H9 (cell line): Measurements from ENCODE around the gene CALHM1. TPM values are rescaled to one million over a fixed set of nuclear protein-coding genes. Genes with fewer than 3 reads are reported as not detected.

Source experiments
- DNase-seq: peaks from one replicate; pipeline ENCODE4 v3.0.0-alpha.2; 2017
- H2AFZ ChIP-seq: one replicate; pipeline ENCODE4 v1.6.1; 2013; ENCODE audit warnings: mild to moderate bottlenecking, low read length, control low read depth, moderate library complexity
- H2AK5ac ChIP-seq: 2 replicates; pipeline ENCODE4 v1.6.1; 2013; ENCODE audit warnings: low read length, control low read depth, mixed read lengths; ENCODE audit not compliant: insufficient read length
- H2BK120ac ChIP-seq: one replicate; pipeline ENCODE4 v1.6.1; 2013; ENCODE audit warnings: low read depth, mild to moderate bottlenecking, low read length, control low read depth, inconsistent platforms; ENCODE audit not compliant: poor library complexity, severe bottlenecking
- H2BK12ac ChIP-seq: 2 replicates; pipeline ENCODE4 v1.6.1; 2013; ENCODE audit warnings: low read length, control low read depth, mixed read lengths, low read depth; ENCODE audit not compliant: insufficient read length
- H2BK15ac ChIP-seq: 2 replicates; pipeline ENCODE4 v1.6.1; 2013; ENCODE audit warnings: low read depth, low read length, control low read depth
- H2BK20ac ChIP-seq: one replicate; pipeline ENCODE4 v1.6.1; 2013; ENCODE audit warnings: low read depth, mild to moderate bottlenecking, low read length, control low read depth, inconsistent platforms; ENCODE audit not compliant: poor library complexity, severe bottlenecking
- H2BK5ac ChIP-seq: 2 replicates; pipeline ENCODE4 v1.6.1; 2013; ENCODE audit warnings: low read length, control low read depth, mixed read lengths; ENCODE audit not compliant: insufficient read length
- H3K14ac ChIP-seq: 2 replicates; pipeline ENCODE4 v1.6.1; 2013; ENCODE audit warnings: low read length, control low read depth; ENCODE audit not compliant: insufficient read depth
- H3K18ac ChIP-seq: 2 replicates; pipeline ENCODE4 v1.6.1; 2013; ENCODE audit warnings: low read depth, mild to moderate bottlenecking, mixed read lengths, low read length, control low read depth; ENCODE audit not compliant: insufficient read length
- H3K23ac ChIP-seq: 2 replicates; pipeline ENCODE4 v1.6.1; 2013; ENCODE audit warnings: low read length, control low read depth, mixed read lengths, low read depth; ENCODE audit not compliant: insufficient read length
- H3K23me2 ChIP-seq: 2 replicates; pipeline ENCODE4 v1.6.1; 2013; ENCODE audit warnings: low read depth, mild to moderate bottlenecking, mixed read lengths, low read length, control low read depth; ENCODE audit not compliant: insufficient read length, poor library complexity, severe bottlenecking
- H3K27ac ChIP-seq: 2 replicates; pipeline ENCODE4 v1.5.1; 2013; ENCODE audit warnings: low read length, control low read depth, mixed read lengths, low read depth; ENCODE audit not compliant: insufficient read length
- H3K27me3 ChIP-seq: 2 replicates; pipeline ENCODE4 v1.6.1; 2013; ENCODE audit warnings: low read length, control low read depth, inconsistent platforms; ENCODE audit not compliant: insufficient read depth
- H3K4ac ChIP-seq: 2 replicates; pipeline ENCODE4 v1.6.1; 2013; ENCODE audit warnings: low read depth, mild to moderate bottlenecking, control low read depth, inconsistent platforms, low read length, moderate library complexity
- H3K4me1 ChIP-seq: 2 replicates; pipeline ENCODE4 v1.6.1; 2013; ENCODE audit warnings: low read length, control low read depth, inconsistent platforms; ENCODE audit not compliant: insufficient read depth
- H3K4me2 ChIP-seq: 2 replicates; pipeline ENCODE4 v1.6.1; 2013; ENCODE audit warnings: low read length, control low read depth, mixed read lengths; ENCODE audit not compliant: insufficient read length, insufficient read depth
- H3K56ac ChIP-seq: 2 replicates; pipeline ENCODE4 v1.6.1; 2013; ENCODE audit warnings: low read depth, mild to moderate bottlenecking, mixed read lengths, low read length, control low read depth; ENCODE audit not compliant: insufficient read length
- H3K79me1 ChIP-seq: 2 replicates; pipeline ENCODE4 v1.6.1; 2013; ENCODE audit warnings: low read depth, mild to moderate bottlenecking, moderate library complexity, low read length, control low read depth, inconsistent platforms; ENCODE audit not compliant: insufficient read depth, poor library complexity, severe bottlenecking
- H3K79me2 ChIP-seq: 2 replicates; pipeline ENCODE4 v1.6.1; 2013; ENCODE audit warnings: low read length, control low read depth, inconsistent platforms; ENCODE audit not compliant: insufficient read depth
- H3K9ac ChIP-seq: 2 replicates; pipeline ENCODE4 v1.6.1; 2013; ENCODE audit warnings: low read length, control low read depth, mixed read lengths; ENCODE audit not compliant: insufficient read length; ENCODE audit errors: extremely low read depth
- H3K9me3 ChIP-seq: one replicate; pipeline ENCODE4 v1.6.1; 2013; ENCODE audit warnings: low read depth, low read length, inconsistent platforms; ENCODE audit not compliant: control insufficient read depth
- H3T11ph ChIP-seq: one replicate; pipeline ENCODE4 v1.6.1; 2013; ENCODE audit warnings: mild to moderate bottlenecking, low read length, control low read depth, inconsistent platforms
- H4K20me1 ChIP-seq: one replicate; pipeline ENCODE4 v1.6.1; 2013; ENCODE audit not compliant: control insufficient read depth, insufficient read length, insufficient read depth
- H4K5ac ChIP-seq: 2 replicates; pipeline ENCODE4 v1.6.1; 2013; ENCODE audit warnings: low read depth, mild to moderate bottlenecking, mixed read lengths, low read length, control low read depth; ENCODE audit not compliant: insufficient read length
- H4K8ac ChIP-seq: replicated peaks from 2 replicates; pipeline ENCODE4 v1.6.1; 2013; ENCODE audit warnings: low read length, control low read depth, mixed read lengths, low read depth; ENCODE audit not compliant: insufficient read length
- H4K91ac ChIP-seq: 2 replicates; pipeline ENCODE4 v1.6.1; 2013; ENCODE audit warnings: low read depth, mild to moderate bottlenecking, moderate library complexity, mixed read lengths, low read length, control low read depth; ENCODE audit not compliant: insufficient read length
- H3K27ac Mint-ChIP-seq, 3 experiments: 2 replicates in 2 of 3; 3 replicates in 1 of 3; pipeline ENCODE4 v1.8.0; 2020 to 2021; ENCODE audit warnings: mixed read lengths in 3 of 3, mild to moderate bottlenecking in 1 of 3, moderate library complexity in 1 of 3
- H3K27me3 Mint-ChIP-seq: 2 replicates; pipeline ENCODE4 v1.8.0; 2021; ENCODE audit warnings: low read depth, mild to moderate bottlenecking, moderate library complexity, mixed read lengths
- H3K36me3 Mint-ChIP-seq, 3 experiments: 2 replicates in 2 of 3; 3 replicates in 1 of 3; pipeline ENCODE4 v1.8.0; 2020 to 2021; ENCODE audit warnings: low read depth in 3 of 3, mixed read lengths in 3 of 3; ENCODE audit not compliant: insufficient read depth in 1 of 3
- H3K4me1 Mint-ChIP-seq, 2 experiments: 2 replicates each; pipeline ENCODE4 v1.8.0; 2020; ENCODE audit warnings: mixed read lengths in 2 of 2
- H3K4me3 Mint-ChIP-seq, 2 experiments: 2 replicates in 1 of 2; 3 replicates in 1 of 2; pipeline ENCODE4 v1.8.0; 2020 to 2021; ENCODE audit warnings: mild to moderate bottlenecking in 2 of 2, mixed read lengths in 2 of 2, moderate library complexity in 1 of 2
- H3K9me3 Mint-ChIP-seq, 2 experiments: 2 replicates in 1 of 2; 3 replicates in 1 of 2; pipeline ENCODE4 v1.8.0; 2020; ENCODE audit warnings: mild to moderate bottlenecking in 2 of 2, mixed read lengths in 2 of 2, moderate library complexity in 1 of 2
- CTCF ChIP-seq: fragments of 200-600 bp; sonication (generic); conservative IDR thresholded peaks from 3 replicates; pipeline ENCODE4 v1.8.0; 2021; ENCODE audit warnings: antibody characterized with exemption, mild to moderate bottlenecking
- WGBS: extraction: QIAGEN DNeasy Blood & Tissue Kit; methylation state at CpG from one replicate; pipeline ENCODE4 v1.1.7; 2013; ENCODE audit warnings: missing lambda C conversion rate, low lambda C conversion rate, mixed read lengths; ENCODE audit not compliant: insufficient read length; ENCODE audit errors: extremely low coverage; 5-methylcytosine and 5-hydroxymethylcytosine counted together
- total RNA-seq: library from RNA; stranded (reverse); gene quantifications from 2 replicates; pipeline ENCODE4 v1.2.1, GENCODE V29; 2021

The CALHM1 gene
- total RNA-seq, 1 experiment from 2014 or later, result 0.13 TPM

GRCh38 chr10:103450201-103450695 lies 8.5 kb downstream of the CALHM1 start:
- Mint-ChIP-seq H3K9me3 (no peaks in the 10 kb centered on the region), H3K36me3 (peaks cover 9 to 38% (median 32%) of the 10 kb centered on the region in 3 experiments), H3K27me3 (no peaks in the 10 kb centered on the region), H3K27ac (peak overlapping the region in 1 of 3 experiments; percentile 29; a peak in 2 of 7 replicates), H3K4me3 (no peak overlapping the region), H3K4me1 (peaks cover 4 to 11% of the 10 kb centered on the region in 2 experiments; a peak in 3 of 4 replicates)
- no peaks in the 10 kb centered on the region for H3K79me2 ChIP-seq
- H4K20me1 ChIP-seq, result no peaks in the 10 kb centered on the region
- H4K91ac ChIP-seq, result no peak overlapping the region
- no peak overlapping the region for H3K27ac ChIP-seq
- no peak overlapping the region for H2AFZ ChIP-seq
- no peak overlapping the region for H3K56ac ChIP-seq
- no CpG with 5 or more reads among the region's 12 CpGs for WGBS
- H4K5ac ChIP-seq, result no peak overlapping the region
- H2BK120ac ChIP-seq, result no peak overlapping the region
- DNase-seq, result no peak
- no peak overlapping the region for H3K18ac ChIP-seq
- H2BK20ac ChIP-seq, result no peak overlapping the region
- H3K23me2 ChIP-seq, result no peaks in the 10 kb centered on the region
- H2BK12ac ChIP-seq, result no peak overlapping the region
- H3K9me3 ChIP-seq, result no peaks in the 10 kb centered on the region
- H2BK15ac ChIP-seq, result no peak overlapping the region
- no peaks in the 10 kb centered on the region for H3K4me1 ChIP-seq
- no peaks in the 10 kb centered on the region for H3K79me1 ChIP-seq
- H3K23ac ChIP-seq, result no peak overlapping the region
- H3K4ac ChIP-seq, result no peak overlapping the region
- no peak for TF ChIP-seq CTCF
- no peak overlapping the region for H3K14ac ChIP-seq
- H3K9ac ChIP-seq, result no peak overlapping the region
- H4K8ac ChIP-seq, result no peak overlapping the region
- H3T11ph ChIP-seq, result no peak overlapping the region
- H2BK5ac ChIP-seq, result no peak overlapping the region
- no peaks in the 10 kb centered on the region for H3K27me3 ChIP-seq
- no peak overlapping the region for H3K4me2 ChIP-seq
- H2AK5ac ChIP-seq, result no peak overlapping the region
